ENCODE results near the gene PDLIM5.
"Not testable (repeated sequence)": the region's sequence is repeated elsewhere in the genome, so short reads cannot be mapped to it uniquely, and the experiment has no call there.

Gene PDLIM5

DNA sequence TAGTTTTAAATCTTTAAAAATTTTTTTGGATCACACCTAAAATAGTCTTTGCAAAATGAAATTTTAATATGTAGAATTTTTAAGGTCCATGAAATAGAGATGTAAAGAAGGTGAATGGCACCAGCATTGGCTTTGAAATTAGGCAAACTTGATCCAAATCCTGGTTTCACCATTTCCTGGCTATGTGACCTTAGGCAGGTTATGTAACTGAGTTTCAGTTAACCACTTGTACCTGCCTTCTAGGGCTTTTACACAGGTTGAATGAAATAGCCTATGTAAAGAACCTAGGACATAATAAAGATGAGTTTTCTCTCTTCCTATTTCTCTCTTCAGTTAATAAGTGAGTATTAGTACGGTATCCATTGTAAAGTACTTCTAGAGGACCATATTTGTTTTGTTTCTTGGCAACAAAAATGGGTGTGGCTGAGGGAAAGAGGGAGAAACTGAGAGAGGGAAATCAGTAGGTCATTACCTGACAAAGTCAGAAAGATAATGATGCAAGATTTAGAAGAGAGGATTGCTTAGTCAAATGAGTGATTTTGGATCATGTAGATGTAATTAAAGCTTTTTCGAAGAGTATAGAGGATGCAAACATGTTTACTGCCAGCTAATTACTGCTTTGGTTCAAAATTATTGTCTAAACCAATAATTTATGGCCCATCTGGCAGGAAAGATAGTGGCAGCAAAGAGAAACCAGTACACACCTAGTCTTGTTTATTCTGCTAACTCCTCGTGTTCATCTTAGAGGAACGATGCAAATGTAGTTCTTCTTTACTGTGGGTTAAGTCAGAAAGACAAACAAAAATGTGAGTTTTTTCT, 81.9 kb downstream of the PDLIM5 start:
- DNase-seq = no peak

- no peak for DNase-seq
Observed at GRCh38 chr4:94534401-94535312, 82.9 kb downstream of the PDLIM5 start.

DNA sequence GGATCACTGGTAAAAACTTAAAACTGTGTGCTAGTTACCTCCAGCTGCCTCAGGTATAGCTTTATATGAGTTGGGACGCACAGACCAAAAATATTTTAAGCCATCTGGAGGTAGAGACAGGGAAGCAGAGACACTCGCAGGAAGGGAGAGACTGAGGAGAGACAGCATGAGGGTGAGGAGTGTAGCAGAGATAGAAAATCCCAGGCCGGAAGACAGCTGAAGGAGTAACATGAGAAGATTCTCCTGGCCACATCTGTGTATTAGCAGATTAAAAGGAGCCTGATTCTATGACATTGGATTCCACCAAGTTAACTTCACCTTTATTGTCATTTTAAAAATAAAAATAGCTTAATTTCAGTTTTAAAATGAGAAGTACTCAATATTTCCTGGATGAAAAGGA, 84.3 kb downstream of the PDLIM5 start:
- no peak for DNase-seq

- no peak for DNase-seq
Observed at GRCh38 chr4:94536649-94537469, 85.1 kb downstream of the PDLIM5 start.

GRCh38 chr4:94537921-94538628, 86.3 kb downstream of the PDLIM5 start:
- DNase-seq = no peak

GRCh38 chr4:94540476-94540875, 88.7 kb downstream of the PDLIM5 start:
- no peak for DNase-seq

DNA sequence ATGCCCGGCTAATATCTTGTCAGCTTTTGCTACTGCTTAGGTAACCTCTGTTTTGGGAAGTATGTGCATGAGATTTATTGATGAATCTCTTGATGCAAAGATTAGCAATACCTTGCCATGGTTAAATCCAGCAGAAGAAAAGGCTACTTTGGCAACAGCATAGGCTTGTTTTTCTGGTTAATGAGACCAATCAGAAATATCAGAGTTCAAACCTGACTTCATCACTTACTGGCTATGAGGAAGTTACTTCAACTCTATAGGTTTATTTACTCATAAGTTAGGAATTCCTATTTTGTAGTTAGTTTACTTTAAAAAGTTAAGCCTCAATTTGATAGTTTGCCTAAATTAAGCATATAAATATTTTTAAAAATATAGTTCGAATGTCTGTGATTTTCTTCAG, 93.1 kb downstream of the PDLIM5 start:
- no peak for DNase-seq

DNA sequence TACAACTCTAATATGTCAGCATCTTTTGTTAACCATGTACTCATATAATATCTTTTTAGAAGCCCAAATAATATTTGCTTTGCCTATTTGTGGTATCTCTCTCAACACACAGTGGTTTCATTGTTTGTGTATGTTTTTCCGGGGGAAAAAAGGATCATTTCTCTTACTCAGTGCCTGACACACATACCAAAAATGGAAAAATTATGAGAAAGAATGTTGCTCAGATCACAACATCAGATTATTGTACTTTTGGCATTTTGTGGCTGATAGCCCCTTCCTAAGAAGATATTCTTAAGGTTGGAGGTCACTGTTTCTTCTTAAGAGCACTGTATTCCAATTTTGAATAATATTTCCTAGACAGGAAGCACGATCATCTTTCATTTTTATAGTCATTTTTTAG, 93.6 kb downstream of the PDLIM5 start:
- no peak for DNase-seq

GRCh38 chr4:94546949-94547348, 95.2 kb downstream of the PDLIM5 start:
- DNase-seq = no peak

DNA sequence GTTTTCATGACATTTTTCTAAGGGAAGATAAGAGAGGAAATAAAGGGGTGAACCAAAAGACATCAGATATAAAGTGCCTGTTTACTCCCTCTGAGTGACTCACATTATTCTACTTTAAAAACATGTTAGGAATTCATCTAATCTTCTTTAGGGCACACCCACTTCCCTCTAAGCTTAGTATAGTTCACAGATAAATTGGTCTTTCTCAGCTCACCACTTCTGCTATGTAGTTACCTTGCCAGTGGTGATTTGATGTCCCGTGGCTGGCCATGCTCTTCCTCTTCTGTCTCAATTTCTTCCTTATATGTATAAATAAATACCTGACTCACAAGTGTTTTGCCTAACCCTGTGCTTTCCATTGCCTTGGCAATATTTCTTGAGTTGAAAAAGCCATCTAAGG, 96.8 kb downstream of the PDLIM5 start:
- no peak for DNase-seq

GRCh38 chr4:94550352-94550751, 98.6 kb downstream of the PDLIM5 start:
- no peak for DNase-seq

DNA sequence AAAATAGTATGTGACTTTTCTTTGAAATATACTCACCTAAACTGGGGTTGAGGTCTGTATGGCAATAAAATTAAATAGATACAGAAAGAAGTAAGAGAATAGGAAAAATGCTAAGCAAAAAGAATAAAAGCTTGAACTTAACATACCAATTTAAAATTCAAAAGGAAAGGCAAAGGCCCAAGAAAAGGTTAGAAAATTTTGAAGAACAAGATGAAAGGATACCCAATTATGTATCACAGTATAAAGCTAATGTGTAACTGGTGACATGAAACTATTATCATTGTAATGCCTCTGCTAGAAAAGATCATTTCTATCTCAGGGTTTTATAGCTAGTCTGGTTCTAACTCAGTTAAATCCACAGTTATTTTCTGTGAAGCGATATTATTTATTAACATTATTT, 99.1 kb downstream of the PDLIM5 start:
- no peak for DNase-seq

DNA sequence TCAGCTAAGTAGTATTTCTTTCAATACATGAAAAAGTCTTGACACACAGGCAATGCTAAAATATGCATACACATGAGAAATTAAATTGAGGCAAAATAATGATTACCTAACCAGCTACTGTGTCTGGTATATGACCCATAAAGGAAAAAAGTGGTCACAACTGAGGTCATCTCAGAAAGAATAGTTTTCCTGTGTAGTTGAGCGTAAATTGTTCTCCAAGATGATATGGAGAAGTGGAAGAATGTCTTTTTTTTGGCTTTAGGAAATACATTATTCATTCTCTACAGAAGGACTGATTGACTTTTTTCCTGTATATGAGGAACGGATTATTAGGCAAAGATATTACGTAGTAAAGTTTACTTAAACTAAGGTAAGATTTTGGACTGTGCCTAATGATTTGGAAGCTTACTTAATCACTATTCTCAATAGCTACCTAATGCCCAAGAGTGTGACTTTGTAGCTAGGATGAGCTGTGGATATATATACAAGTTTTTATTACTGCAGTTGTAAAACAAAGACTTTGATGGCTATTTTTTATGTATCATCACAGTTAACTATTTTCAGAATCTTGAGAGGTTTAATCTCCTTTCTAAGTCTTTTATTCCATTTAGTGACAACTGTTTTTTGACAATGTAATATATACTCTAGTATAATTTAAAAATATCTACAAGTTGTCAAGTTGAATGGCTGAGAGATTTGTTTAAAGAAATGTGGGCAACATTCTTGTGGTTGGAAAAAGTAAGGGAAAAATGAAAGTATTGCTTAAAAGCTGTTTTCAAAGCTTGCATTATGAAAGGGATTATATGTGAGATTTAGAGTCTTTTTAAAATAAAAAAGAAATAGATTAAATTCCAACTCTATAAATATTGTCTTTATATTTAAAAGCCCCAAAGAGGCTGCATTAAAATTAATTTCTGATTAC, 100.2 kb downstream of the PDLIM5 start:
- DNase-seq = no peak

- not testable (repeated sequence) for DNase-seq
Observed at GRCh38 chr4:94556047-94556446, 104.3 kb downstream of the PDLIM5 start.

DNA sequence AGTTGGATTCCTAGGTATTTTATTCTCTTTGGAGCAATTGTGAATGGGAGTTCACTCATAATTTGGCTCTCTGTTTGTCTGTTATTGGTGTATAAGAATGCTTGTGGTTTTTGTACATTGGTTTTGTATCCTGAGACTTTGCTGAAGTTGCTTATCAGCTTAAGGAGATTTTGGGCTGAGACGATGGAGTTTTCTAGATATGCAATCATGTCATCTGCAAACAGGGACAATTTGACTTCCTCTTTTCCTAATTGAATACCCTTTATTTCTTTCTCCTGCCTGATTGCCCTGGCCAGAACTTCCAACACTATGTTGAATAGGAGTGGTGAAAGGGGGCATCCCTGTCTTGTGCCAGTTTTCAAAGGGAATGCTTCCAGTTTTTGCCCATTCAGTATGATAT, 105.9 kb downstream of the PDLIM5 start:
- DNase-seq = not testable (repeated sequence)

DNA sequence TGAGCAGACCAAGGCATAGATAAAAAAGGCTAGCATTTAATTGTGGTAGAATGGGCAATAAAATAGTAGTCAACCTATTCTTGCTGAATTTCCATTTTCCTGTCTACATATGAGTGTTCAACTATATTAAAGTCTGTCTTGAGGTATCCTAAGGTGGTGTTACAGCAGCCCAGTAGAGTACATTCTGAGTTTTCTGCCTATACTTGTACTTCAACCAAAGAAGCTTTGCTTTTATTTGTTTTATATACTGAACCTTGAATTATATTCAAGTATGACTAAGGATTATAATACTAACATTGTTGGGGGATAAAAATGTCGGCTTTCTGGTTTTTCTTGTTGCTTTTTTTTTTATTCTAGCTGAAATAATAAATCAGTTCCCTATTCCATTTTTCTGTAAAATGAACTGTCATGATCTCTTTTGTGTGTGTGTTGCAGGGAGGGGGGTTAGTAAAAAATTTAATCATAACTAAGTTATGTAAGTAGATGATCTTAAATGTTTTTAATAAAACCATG, 106.7 kb downstream of the PDLIM5 start:
- no peak for DNase-seq

DNA sequence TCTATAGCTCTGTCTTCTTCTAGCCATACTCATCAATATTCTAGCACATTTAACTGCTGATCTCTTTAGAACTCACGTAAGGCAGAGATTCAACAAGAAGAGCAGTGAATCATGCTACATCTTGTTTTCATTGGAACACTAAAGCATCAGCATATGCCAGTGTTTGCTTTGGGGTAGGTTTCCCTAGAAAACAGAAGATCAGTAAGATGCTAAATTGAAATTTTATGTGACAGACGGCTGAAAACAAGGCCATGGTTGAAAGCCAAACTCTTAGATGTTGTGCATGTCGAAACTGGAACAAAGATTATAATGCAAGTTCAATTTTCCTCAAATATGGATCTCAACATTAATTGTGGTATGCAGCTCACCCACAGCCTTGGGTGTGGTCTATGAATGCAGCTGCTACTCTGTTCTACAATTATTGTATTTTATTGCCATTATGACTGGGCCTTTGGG, 107.6 kb downstream of the PDLIM5 start:
- no peak for DNase-seq

- DNase-seq = no peak
Observed at GRCh38 chr4:94561249-94562024, 109.7 kb downstream of the PDLIM5 start.

- DNase-seq = no peak
Observed at GRCh38 chr4:94562285-94562684, 110.5 kb downstream of the PDLIM5 start.

GRCh38 chr4:94564252-94564651, 112.5 kb downstream of the PDLIM5 start:
- no peak for DNase-seq

Measured in NCI-H146 (cell line).